Measurements from ENCODE around the gene SAMD13.

SAMD13 gene

DNA sequence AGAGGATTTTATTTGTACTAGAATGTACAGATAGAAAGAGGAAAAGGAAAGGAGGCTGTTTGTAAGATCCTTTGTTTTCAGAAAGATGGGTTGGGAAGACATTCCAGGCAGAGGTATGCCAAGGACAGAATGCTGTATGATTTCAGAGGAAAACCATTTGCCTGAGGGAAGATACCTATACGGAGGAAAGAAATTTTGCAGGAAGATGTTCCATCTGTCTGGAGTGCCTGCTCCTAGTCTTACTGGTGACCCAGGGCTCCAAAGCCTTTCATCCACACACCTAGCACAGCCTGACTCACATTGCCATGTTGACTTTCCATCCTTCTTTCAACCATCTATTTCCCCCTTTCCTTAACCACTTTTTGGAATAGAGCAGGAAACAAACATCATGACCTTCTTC, 18.2 kb downstream of the SAMD13 start:
- TF ChIP-seq, protein P1, sequence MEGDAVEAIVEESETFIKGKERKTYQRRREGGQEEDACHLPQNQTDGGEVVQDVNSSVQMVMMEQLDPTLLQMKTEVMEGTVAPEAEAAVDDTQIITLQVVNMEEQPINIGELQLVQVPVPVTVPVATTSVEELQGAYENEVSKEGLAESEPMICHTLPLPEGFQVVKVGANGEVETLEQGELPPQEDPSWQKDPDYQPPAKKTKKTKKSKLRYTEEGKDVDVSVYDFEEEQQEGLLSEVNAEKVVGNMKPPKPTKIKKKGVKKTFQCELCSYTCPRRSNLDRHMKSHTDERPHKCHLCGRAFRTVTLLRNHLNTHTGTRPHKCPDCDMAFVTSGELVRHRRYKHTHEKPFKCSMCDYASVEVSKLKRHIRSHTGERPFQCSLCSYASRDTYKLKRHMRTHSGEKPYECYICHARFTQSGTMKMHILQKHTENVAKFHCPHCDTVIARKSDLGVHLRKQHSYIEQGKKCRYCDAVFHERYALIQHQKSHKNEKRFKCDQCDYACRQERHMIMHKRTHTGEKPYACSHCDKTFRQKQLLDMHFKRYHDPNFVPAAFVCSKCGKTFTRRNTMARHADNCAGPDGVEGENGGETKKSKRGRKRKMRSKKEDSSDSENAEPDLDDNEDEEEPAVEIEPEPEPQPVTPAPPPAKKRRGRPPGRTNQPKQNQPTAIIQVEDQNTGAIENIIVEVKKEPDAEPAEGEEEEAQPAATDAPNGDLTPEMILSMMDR (IDR thresholded peaks at IDR 0.05; ENCODE audit: borderline replicate concordance, control extremely low read depth, extremely low read depth, insufficient read depth, missing control alignments) = no peak
- no peak for DNase-seq (ENCODE audit: low spot score)
- in situ Hi-C loops (cut with MboI; ENCODE audit: low sequenced_read_pairs, unreplicated experiment) = no loop called here

DNA sequence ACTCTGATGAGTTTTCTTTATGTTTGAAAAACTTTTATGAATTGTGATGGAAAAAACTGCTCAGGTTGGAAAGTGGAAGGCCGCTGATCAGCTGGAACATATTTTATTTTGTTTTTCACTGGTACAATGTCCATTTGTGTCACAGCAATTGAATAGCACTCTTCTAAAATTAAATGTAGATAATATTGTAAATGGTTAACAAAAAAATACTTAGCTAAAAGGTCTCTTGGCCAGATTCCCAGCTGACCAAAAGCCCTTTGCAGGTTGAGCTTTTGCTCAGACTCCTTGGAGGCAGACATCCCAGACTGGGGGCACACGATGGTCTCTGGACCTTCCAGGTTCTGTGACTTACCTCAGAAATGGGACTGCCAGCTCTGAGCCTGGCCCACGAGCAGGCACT, 26.3 kb downstream of the SAMD13 start:
- in situ Hi-C loops (cut with MboI; ENCODE audit: low sequenced_read_pairs, unreplicated experiment) = no loop called here
- DNase-seq (ENCODE audit: low spot score) = no peak
- TF ChIP-seq, protein P1 (IDR thresholded peaks at IDR 0.05; ENCODE audit: borderline replicate concordance, control extremely low read depth, extremely low read depth, insufficient read depth, missing control alignments) = no peak

DNA sequence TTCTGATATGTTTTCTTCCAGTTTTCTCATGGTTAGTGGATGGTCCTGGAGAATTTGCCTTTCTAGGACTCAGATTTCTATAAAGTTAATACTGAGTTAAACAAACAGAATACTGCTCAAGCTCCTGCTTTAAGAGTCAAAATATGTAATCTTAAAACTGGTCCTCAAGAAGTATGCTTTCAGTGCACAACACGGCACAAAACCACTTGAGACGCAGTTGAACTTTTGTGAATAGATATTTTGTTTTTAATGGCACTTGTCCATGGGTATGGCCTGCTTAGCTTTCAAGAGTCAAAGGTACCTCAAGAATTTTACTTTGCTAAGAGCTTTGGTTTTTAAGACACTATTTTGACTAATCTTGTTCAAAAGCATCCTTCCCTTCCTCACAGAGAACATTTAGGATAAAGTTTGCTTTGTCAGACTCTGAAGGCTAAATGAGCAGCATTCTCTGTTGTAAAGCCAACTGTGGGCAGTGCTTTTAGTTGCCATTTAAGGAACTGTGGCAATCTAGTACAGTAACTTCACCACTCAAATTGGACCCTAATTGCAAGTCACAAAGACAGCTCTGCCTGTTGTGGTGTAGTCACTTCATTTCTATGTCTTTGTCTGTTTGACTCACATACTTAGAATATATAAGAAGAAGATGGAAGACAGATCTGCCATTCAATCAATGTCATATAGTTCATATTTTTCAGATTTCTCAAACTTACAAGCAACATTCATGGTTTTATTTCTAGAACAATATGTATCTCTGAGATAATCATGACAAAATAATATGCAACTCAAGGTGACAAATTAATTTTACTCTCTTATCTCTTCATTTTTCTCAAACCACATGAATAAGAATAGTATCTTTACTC, 28.8 kb downstream of the SAMD13 start:
- DNase-seq (ENCODE audit: low spot score) = no peak
- TF ChIP-seq, protein P1 (IDR thresholded peaks at IDR 0.05; ENCODE audit: borderline replicate concordance, control extremely low read depth, extremely low read depth, insufficient read depth, missing control alignments) = no peak
- in situ Hi-C loops (cut with MboI; ENCODE audit: low sequenced_read_pairs, unreplicated experiment) = no loop called here

DNA sequence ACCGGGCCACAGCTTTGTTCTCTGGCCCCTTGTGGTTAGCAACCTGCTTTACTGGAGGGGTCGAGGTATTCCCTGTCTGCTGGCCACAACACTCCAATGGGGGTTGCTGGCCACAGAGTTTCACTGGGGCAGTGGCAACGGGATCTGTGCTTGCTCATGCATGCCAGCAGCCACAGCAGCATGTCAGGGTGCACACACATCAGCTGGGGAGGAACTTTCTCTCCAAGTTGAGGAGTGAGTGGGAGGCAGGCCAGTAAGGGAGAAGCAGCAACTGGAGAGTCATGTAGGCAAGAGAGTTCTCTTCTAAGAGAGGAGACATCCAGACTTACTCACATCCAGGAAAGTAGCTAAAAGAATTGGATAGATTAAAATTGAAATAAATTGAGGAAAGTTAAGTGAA, 38.0 kb downstream of the SAMD13 start:
- in situ Hi-C loops (cut with MboI; ENCODE audit: low sequenced_read_pairs, unreplicated experiment) = no loop called here
- TF ChIP-seq, protein P1 (IDR thresholded peaks at IDR 0.05; ENCODE audit: borderline replicate concordance, control extremely low read depth, extremely low read depth, insufficient read depth, missing control alignments) = no peak
- DNase-seq (ENCODE audit: low spot score) = no peak

DNA sequence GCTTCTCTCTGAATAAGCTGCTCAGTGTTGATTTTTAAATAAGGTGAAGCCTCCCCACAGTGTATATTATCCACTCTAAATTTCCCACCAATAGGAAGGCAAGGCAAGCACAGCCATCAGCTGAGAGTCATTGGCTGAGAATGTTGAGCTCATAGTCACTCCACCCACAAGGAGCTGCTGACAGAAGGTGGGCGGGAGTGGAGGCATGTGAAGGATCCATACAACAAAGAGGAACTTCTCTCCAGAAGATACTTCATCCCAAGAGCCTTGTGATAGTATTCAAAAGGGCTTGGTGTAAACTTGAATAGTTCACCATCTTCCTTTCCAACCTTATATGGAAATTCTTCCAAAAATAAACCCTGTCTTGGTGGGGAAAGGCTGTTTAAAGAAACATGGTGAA, 42.8 kb downstream of the SAMD13 start:
- in situ Hi-C loops (cut with MboI; ENCODE audit: low sequenced_read_pairs, unreplicated experiment) = no loop called here

DNA sequence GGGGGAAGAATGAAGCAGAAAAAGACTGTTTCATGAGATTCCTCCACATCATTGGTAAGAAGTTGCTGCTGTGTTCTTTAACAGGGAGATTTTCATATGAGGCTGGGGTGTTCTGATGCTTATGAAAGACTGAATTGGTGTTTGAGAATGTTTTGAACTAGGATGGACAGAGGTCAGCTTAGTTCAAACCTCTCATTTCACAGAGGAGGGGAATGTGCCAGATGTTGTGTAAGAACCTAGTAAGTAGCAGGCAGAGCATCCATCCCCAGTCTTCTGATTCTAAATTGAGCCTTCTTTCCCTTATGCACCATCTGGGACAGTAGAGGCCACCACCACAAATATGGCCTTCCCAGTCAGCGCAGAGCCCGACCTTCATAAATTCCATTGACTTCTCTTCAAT, 43.7 kb downstream of the SAMD13 start:
- DNase-seq (ENCODE audit: low spot score) = no peak
- TF ChIP-seq, protein P1 (IDR thresholded peaks at IDR 0.05; ENCODE audit: borderline replicate concordance, control extremely low read depth, extremely low read depth, insufficient read depth, missing control alignments) = no peak
- in situ Hi-C loops (cut with MboI; ENCODE audit: low sequenced_read_pairs, unreplicated experiment) = no loop called here

More for the DNA sequence above, 42.8 kb downstream of the SAMD13 start:
- DNase-seq (ENCODE audit: low spot score) = no peak
- TF ChIP-seq, protein P1 (IDR thresholded peaks at IDR 0.05; ENCODE audit: borderline replicate concordance, control extremely low read depth, extremely low read depth, insufficient read depth, missing control alignments) = no peak

Data from GM13976 (cell line).